Measurements from ENCODE around the gene CCDC169.
"Not testable (repeated sequence)": the region's sequence is repeated elsewhere in the genome, so short reads cannot be mapped to it uniquely, and the experiment has no call there.

CCDC169 gene

DNA sequence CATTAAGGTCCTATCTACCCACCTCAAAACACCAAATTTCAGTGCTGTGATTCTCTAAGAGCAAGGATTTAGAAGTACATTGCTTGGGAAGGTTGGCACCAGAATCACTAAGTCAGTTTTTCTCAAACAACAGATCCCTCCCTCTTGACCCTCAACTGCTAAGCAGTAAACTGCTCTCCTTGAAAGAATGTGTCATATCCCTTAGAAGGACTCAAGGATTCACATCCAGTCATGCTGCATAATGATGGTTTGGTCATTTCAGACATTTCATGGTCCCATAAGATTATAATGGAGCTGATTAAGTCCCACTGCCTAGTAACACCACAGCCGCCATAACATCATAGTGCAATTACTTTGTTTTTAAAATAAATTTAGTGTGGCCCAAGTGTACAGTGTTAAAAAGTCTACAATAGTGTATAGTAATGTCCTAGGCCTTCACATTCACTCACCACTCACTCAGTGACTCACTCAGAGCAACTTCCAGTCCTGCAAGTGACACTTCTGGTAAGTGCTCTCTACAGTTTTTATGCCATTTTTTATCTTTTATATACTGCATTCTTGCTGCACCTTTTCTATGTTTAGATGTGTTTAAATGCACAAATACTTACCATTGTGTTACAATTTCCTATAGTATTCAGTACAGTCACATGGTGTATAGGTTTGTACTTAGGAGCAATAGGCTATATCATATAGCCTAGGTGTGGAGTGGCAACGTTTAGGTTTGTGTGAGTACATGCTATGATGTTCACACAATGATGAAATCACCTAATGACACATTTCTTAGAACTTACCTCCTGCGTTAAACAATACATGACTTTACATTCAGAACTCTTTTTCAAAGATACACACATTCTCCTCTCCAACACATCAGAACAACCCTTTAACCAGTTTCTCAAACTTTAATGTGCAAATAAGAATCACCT is 15.7 kb upstream of the CCDC169 start:
- DNase-seq (ENCODE audit: low spot score), result no peak

DNA sequence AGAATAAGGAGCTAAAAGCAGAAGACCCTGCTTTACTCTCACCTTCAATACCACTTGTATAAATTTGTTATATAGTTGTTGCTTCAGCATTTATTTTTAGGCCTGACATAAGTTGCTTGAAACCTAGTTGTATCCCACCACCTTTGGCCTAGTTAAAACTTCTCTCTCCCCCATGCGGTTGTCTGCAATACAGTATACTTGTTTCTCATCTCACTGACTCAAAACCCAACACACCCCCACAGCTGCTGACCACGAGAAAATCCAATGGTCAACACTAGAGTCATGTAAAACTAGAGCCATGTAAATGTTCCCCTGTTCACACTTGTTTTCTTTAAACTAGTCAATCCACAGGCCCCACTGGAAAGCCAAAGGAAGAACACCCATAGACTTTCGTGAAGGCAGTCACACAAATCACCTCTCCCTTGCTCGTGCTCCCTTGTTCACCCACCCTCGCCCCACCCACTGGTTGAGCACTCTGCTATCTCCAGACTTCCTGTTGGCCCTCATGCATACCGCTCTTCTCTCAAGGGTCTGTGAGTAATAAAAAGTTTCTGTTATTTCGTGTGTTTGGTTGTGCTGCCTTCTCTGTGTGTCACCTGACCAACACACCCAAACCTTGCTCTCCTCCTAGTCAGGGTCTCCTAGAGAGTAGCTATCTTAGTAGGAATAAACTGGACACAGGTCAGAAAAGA is 12.9 kb upstream of the CCDC169 start:
- no peak for DNase-seq (ENCODE audit: low spot score)

DNA sequence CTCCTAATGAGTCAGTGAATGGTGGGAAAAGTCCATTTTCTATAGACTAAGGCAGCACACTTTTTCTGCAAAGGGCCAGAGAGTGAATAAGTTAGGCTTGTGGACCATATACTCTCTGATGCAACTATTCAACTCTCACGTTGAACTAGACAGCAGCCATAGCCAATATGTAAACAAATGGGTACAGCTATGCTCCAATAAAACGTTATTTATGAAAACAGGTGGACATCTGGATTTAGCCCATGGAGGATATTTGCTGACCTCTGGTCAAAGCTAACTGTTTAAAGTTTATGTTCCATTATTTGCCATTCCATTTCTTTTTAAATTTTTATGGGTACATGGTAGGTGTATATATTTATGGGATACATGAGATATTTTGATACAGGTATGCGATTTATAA is 4.7 kb upstream of the CCDC169 start:
- DNase-seq (ENCODE audit: low spot score), result no peak

DNA sequence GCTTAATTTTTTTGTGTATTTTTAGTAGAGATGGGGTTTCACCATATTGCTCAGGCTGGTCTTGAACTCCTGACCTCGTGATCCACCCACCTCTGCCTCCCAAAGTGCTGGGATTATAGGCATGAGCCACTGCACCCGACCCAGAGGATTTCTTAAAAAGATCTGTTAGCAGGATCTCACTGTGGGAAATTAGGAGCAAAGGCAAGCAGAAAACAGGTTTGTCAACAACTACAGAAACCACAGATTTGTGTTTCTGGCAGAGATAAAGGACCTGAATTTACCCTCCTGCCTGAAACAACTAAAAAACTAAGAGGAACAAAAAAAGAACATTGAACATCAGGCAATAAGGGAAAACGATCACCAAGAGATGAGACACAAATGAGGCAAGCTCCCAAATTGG is 1.9 kb upstream of the CCDC169 start:
- DNase-seq (ENCODE audit: low spot score), result not testable (repeated sequence)

DNA sequence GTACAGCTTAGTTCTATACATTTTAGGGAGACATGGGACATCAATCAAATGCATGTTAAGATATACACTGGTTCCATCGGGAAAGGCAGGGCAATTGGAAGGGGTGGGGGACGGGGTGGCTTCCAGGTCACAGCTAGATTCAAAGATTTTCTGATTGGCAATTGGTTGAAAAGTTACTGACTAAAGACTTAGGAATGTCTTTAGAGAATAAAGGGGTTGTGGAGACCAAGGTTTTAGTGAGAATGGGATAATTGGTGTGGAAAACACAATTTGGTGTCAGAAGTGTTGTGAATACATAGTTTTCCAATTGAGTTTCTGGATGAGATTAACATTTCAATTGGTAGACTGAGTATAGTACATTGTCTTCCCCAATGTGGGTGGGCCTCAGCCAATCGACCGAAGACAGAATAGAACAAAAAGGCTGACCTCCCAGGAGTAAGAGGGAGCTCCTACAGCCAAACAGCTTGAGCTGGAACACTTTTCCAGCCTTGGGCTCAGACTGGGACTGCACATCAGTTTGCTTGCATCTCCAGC is 988 bp upstream of the CCDC169 start:
- no peak for DNase-seq (ENCODE audit: low spot score)

DNA sequence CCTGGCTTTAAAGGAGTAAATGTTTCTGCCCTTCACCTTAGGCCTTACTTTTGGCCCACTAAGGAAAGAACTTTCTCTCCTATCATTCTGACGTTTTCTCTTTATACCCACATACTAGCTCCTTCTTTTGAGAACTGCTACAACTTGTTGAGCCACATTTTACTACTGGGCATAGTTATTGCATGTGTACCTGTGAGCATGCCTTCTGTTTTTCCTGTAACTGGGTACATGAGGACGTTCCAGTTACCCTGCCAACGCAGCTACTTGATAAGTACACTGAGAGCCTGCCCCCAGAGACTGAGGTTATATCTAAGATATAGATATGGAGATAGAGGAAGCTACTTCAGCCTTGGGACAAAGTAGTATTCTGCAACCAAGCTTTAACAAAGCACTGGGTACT is 3.5 kb downstream of the CCDC169 start:
- DNase-seq (ENCODE audit: low spot score), result no peak

DNA sequence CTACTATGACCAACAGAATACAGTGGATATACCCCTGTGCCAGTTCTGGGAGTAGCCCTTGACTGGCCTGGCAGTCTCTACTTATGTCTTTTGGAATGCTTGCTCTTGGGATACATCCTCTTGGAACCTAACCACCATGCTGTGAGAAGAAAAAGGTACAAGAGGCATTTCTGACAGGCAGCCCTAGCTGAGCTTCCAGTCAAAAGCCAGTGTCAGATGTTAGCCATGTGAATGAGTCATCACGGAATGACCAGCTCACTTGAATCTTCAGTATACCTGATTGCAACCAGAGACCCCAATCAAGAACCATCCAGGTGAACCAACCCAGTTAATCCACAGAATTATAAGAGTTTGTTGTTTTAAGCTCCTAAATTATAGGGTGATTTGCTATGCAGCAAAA is 4.1 kb downstream of the CCDC169 start:
- DNase-seq (ENCODE audit: low spot score), result no peak

DNA sequence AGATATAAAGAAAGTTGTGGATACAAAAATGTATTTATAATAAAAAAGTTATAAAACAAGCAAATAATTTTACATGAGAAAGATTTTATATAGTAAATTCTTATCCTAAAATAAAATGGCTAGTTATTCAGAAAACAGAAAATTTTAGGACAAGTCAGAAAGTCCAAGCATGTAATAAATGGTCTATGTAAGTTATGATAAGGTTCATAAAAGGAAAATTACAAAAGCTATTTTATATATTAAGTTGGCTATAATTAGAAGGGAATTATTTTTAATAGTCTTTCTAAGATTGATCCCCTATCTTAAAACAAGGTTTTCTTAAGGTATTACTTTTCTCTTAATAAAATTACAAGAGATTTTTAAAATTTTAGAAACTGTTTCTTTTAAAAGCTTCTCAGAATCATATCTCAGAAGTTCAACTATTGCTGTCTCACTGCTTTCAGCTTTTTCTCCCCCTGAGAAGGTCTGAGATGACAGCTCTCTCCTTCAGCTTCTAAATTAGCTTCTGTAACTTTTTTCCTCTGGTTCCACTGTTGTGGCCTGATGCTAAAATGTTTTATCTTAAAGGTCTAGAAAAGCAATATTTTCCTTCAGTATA is 8.7 kb downstream of the CCDC169 start:
- DNase-seq (ENCODE audit: low spot score), result no peak

DNA sequence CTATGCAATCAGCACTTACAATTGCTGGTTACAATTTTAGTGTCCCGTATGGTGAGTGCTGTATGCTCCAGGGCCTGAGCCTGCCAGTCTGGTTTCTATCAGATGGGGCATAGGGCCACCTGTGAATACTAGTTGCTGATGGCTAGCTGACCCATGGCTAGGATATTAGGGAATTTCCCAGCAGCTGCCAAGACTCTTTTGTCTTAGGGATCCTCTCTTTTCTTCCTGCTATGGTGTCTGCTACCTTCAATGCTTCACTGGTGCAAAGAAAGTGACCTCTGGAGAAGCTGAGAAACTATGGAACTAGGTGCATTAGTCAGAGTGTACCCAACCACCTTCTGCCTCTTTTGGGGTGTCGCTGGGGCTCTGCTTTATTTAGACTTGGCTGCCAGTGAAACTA is 11.6 kb downstream of the CCDC169 start:
- DNase-seq (ENCODE audit: low spot score), result no peak

DNA sequence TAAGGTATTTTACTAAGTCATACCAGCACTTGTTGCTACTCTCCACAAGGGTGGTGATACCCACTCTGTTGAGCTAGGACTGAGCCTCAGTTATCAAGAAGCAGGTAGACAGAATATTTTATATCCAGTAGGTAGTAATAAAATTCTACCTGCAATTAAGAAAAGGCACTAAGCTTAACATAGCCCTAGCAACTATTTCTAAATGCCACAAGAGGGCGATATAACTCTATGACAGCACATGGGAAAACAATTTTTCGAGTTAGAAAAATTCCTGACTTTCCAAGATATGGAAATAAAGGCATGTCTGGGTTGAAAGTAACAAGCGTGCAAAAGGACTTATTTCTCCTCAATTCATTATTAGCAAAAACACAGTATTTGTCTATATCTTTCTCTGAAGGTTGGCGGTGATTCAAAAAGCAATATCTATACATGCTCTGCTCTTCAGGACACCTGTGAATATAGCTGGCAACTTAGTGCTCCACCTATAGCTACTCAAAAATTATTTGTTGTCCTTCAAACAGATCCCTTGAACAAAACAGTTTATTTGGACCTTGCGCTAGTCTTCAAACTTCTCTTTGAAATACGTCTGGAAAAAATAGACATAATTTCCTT is 14.7 kb downstream of the CCDC169 start:
- DNase-seq (ENCODE audit: low spot score), result peak; percentile 55

DNA sequence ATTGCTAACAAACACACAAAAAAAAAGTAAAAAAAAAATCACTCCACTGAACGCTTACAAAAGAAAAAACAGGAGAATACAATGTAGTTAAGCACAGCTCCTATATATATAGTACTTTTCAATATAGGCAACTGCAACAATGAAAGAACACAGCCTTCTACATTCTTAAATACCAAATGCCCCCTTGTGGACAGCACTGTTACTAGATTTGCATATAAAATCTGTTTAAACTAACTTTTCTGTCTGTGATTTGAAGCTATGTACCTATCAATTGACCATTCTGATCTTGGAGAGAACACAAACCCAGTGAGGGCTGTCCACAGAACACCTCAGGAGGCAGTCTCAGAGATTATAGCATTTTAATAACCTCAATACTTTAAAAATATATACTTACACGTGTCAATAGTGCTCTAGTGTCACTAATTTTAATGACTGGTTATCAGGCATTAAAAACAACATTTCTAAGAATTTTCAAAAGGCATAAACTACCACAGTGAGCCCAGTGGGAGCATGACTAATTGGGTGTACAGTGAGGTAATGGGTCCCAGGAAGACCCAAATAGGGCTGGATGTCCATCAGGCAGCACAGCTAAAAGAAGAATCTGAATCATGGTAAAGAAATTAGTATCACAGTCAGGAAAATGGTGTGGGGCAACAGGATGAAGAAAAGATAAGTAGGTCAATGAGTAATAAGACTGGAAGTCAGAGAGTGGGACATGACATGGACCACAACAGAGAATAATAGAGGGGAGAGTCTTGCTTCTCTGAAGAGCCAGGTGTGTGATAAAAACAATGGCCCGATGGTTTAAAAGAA is 22.2 kb downstream of the CCDC169 start:
- DNase-seq (ENCODE audit: low spot score), result peak; percentile 36

DNA sequence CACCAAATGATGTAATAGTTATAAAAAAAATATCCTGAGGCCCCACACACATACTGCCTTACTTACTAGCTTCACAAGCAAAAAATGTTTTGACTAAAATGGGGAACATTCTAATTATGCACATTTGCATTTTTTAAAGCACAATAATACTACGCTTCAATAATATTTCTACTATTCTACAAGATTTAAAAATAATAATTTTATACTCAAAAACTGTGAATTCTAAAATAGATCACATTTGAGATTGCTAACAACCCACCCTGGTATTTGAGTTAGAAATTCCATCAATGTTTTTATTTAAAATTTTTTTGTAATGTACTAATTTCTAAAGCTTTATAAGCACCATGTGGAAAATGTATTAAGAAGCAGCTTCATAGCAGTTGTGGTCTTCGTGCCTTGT is 24.2 kb downstream of the CCDC169 start:
- DNase-seq (ENCODE audit: low spot score), result no peak

DNA sequence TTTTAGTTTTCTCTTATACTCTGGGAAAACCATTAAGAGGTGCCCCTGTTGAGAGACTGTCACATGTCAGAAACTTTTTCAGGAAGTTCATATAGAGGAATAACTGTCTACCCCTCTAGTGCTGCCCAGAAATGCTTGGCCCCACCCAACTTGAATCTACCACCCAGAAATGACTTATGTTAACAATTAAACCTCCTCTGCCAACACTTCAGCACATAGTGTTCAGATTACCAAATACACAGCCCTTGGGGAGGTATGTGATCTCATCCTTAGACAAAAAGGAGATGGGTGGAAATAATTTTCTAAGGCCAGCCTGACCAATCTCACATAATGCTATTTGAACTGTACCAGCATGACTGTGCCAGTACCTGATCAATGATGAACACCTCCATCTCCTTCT is 35.6 kb downstream of the CCDC169 start:
- DNase-seq (ENCODE audit: low spot score), result no peak

DNA sequence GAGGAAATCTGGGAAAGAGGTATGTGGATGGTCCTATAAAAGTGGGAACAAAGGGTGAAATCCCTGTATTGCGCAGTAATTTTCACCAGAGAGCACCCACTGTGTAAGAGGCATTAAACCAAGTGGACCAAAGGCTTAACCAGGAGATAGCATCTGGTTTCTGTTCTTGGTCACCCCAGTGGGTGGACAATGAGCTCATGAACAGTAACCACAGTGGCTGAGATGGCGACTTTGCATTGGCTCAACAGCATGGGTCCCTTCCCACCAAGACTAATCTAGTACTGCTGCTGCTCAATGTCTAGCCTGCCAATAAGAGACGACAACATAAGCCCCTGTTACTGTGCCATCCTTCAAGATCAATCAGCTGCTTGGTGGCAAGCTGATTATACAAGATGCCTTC is 36.6 kb downstream of the CCDC169 start:
- DNase-seq (ENCODE audit: low spot score), result no peak

DNA sequence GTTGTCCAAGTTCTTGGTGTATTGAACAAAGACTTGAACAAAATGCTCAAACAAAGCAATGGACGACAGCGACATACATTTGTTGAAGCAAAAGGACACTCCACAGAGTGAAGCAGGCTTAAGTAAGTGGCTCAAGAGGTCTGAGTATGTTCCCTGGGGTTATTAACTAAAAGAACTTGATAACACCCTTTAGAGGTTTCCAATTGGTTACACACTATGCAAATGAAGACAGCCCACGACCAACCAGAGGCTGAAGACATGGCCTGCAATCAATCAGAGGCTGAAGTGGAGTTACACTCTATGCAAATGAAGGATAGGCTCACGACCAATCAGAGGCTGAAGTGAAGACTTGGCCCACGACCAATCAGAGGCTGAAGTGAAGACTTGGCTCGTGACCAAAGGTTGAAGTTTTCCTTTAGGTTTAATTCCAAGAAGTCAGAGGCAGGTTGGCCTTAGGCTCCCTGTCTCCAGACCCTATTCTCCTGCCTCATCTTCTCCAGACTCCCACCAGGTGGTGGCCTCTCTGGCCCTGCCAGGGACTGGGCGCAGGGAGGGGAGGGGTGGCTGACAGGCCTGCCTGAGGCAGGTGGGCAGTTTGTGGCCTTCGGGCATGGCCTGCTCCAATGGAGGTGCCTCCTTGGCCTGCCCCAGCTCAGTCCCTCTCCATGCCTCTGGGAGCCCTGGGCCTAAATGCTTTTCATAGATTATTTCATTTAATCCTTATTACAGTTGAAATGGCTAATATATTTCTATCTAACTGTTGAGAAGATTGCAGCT is 38.1 kb downstream of the CCDC169 start:
- no peak for DNase-seq (ENCODE audit: low spot score)

DNA sequence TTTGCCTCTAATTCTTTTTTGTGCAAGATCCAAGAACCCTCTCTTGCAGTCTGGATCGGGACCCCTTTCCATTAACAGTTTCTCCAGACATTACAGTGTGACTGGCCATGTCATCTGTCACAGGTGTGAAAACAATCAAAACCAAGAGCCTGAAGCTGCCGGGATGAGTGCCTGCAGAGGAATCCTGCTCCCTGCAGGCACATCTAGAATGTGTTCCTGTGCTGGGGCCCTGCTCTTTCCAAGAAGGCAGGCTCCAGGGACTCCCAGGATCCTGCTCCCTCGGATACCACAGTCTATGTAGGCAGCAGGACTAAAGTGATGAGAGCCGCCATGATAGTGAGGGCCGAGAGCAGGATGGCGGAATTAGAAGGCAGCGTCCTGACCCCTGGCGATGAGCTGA is 38.8 kb downstream of the CCDC169 start:
- no peak for DNase-seq (ENCODE audit: low spot score)

DNA sequence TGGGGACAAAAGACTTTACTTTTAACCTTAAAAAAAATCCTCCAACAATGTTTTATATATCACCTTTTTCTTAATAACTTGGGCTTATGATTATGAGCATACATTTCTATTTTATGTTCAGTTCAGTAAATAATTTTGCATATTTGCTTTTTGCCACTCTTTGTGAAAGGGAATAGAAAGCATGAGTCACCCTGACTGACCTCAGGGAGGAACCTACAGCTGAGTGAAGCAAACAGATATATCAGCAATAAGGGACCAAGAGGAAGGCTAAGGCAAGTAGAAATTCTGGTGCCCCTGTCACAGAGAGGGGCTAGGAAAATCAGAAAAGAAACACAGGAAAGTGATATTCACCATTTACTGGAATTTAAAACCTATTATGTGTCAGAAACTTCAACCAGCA is 46.1 kb downstream of the CCDC169 start:
- peak; percentile 7 for DNase-seq (ENCODE audit: low spot score)

DNA sequence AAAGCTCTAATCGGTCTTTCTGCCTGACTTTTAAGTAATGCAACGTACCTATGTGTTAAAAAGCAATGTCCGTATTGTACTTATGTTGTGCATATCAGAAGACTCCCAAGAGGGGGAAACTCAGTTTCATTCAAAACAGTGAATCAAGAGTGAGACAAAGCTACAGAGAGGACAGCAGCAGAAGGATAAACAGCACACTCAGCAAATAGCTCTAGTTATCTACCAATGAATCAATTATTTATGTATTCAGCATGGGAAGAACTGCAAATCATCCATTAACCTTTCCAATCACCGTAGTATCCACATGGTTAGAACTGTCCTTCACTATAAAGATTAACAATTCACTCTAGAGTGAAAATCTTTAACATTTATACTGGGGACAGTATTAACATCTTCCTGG is 46.6 kb downstream of the CCDC169 start:
- DNase-seq (ENCODE audit: low spot score), result no peak

DNA sequence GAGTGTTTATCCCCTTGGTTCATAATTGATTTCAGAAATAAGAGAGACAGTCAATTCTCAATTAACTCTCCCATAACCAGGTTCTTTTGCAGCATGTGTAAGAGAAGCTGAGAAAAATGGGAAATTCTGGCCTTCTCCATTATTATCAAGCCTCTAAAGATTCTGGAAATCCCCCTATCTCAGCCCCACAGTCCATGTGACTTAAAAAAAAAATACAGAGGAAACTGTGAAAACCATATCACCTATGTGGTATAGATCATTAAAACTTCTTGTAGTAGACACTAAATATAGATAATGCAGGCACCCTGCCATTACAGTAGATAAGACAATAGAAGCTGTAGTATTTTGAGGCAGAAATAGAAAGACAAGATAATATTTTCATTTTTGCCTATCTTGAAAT is 48.9 kb downstream of the CCDC169 start:
- DNase-seq (ENCODE audit: low spot score), result no peak

DNA sequence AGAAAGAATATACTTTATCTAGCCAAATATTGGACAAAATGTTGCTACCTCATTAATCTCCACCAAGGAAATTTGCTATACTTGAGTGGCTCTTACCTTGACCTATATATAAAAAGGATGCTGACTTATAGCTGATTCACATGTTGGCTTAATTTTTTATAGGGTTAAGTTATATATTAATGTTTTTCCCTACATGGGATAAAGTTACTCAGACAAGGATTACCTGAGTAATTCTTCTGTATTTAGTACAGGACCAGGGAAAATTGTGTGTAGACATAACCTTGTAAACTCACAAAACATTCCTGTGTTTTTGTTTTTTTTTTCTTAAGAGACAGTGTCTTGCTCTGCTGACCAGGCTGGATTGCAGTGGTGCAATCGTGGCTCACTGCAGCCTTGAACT is 52.6 kb downstream of the CCDC169 start:
- no peak for DNase-seq (ENCODE audit: low spot score)

DNA sequence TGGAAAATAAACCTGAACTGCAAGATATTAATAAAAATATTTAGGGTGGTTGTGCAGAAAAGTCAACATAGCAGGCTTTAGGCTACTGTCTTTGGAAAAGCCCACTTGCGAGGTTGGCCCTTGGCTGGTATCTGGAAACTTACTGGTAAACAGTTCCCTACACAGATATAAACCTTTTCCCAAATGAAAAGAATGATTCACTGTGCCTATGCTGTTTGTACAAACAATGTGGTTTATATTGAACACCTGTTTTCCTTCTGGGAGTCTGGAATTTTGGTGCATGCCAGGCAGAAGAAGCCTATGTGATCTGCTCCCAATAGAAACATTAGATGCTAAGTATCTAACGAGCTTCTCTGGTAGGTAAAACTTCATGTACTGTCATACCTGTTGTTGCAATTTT is 53.5 kb downstream of the CCDC169 start:
- no peak for DNase-seq (ENCODE audit: low spot score)

All from AG08395 (cell line).